Measurements from ENCODE around the gene SLC41A2. TPM values are rescaled to one million over a fixed set of nuclear protein-coding genes. Genes with fewer than 3 reads are reported as not detected.
"Not testable (repeated sequence)": the region's sequence is repeated elsewhere in the genome, so short reads cannot be mapped to it uniquely, and the experiment has no call there.

SLC41A2 gene, protein sequence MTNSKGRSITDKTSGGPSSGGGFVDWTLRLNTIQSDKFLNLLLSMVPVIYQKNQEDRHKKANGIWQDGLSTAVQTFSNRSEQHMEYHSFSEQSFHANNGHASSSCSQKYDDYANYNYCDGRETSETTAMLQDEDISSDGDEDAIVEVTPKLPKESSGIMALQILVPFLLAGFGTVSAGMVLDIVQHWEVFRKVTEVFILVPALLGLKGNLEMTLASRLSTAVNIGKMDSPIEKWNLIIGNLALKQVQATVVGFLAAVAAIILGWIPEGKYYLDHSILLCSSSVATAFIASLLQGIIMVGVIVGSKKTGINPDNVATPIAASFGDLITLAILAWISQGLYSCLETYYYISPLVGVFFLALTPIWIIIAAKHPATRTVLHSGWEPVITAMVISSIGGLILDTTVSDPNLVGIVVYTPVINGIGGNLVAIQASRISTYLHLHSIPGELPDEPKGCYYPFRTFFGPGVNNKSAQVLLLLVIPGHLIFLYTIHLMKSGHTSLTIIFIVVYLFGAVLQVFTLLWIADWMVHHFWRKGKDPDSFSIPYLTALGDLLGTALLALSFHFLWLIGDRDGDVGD
- polyA plus RNA-seq (ENCODE audit: insufficient read depth in 1 of 5, insufficient read length in 5 of 5, low replicate concordance in 1 of 5), result 1 to 10 TPM; 2.4 to 3.3 (median 3.1) TPM
- long read RNA-seq, donor 1, partial matches to known transcripts, result 0 of 1 reads
- long read RNA-seq, donor 1, other reads (novel, unspliced or antisense), result 0 of 1 reads
- long read RNA-seq, donor 2, result 0 reads
- long read RNA-seq, donor 3, result 0 reads
- long read RNA-seq, donor 4, result 0 reads
- long read RNA-seq, donor 5, result 0 reads
- long read RNA-seq, donor 6, result 0 reads
- long read RNA-seq, donor 7, result 0 reads
- long read RNA-seq, donor 8, result 0 reads

DNA sequence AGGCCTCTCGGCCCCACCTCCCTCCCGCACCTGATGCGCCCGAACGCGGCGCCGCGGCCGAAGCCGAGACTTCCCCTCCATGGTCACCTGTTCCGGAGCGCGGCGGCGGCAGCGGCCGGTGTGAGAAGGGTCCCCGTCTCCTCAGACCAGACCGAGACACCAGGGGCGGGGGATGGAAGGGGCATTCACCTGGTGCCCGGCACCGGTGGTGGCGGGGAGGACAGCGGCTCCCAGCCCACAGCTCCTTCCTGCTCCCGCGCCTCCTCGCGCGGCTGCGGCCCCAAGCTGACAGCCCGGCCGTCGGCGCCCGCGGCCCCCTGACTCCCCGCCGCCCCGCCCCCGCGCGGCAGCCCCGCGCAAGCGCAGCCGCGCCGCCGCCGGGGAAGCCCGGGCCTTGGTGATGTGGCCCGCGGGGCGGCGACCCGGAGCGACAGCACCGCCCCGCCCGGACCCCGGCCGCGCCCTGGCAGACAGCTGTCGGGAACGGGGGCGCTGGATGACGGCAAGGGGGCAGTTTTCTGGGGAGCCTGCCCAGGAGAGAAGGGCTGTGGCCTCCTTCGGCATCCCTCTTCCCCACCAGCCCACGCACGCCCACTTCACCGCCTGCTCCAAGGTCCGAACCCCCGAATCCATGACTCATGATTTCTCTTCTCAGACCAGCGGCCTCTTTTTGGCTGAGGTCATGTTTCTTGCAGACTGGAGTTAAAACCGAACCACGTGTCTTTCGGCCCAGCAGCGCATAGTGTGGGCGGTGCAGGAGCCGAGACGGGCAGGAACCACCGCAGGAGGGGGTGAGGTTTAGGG lies at the start of gene SLC41A2:
TSS of gene SLC41A2 (minus strand) at position 290 of the 804 bp plus-strand sequence. CDS start 29,763 bp downstream, outside the sequence.
- peak; percentile 36 to 57 for DNase-seq

DNA sequence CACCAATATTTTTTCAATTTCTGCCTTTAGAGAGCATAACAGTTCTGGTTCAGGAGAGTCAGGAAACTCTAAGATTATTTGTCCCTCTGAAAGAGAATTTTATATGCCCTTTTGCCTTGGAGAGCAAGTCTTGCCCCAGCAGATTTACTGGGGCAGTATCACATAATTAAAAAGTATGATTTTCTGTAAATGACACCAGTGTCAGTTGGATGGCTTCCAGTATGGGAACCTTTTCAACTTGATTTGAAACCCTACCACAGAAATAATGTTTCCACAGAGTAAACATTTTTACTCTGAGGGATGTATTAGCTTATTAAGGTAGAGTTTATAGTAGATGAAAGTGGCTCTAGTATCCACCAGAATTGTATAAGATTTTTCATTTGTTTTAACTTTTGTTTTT lies 43.4 kb upstream of the SLC41A2 start:
- no peak for DNase-seq

DNA sequence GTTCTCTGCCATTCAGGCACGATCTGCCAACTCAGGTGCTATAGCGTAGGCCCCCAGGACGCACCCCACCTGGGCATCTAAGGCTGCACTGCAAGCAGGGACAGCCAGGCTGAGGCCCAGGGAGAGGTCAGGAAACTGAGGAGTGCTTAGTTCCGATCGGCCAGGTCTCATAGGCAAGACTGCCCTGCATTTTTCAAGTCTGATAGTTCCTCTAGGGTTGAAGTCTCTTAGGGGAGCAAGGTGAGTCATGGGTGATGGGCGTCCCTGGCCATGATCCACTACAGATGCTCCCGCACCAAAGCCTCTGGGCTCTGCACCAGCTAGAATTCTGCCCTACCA lies 41.2 kb upstream of the SLC41A2 start:
- no peak for DNase-seq

DNA sequence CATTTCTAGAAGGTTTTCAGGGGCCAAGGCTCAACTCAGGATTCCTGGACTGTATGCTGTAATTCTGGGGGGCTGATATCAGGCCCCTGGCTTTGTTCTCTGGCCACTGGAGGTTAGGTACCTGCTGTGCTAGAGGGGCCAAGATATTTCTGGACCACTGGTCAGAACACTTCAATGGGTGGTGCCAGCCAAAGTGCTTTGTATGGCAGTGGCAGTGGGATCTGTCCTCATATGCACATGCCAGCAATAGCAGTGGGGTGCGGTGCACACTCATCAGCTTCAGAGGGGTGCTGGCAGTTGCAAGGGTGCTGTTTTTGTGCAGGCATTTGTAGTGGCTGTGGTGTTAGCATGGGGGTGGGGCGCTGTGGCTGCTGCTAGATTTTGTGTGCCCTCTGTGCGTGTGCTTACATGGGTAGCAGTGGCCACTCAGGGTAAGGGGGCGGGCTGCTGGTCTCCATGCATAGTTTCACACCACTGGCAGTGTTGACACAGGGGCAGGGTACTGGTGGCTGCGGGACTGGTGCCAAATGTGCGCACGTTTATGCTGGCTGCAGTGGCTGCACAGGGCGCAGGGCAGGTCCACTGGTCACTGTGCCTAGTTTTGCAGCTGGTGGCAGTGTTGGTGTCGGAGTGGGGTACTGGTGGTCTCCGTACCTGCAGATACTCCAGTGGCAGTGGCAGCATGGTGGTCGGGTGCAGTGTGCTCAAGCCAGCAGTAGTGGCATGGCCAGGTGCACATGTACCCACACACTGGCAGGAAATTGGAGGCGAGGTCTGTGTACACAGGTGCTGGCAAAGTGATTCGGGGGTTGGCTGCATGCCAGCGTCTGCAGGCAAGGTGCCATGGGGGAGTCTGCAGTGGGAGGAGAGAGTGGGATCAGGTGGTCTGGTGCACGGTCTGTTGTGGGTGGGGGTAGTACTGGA lies 40.6 kb upstream of the SLC41A2 start:
- DNase-seq, result peak in 1 of 2 donors; percentile 32

DNA sequence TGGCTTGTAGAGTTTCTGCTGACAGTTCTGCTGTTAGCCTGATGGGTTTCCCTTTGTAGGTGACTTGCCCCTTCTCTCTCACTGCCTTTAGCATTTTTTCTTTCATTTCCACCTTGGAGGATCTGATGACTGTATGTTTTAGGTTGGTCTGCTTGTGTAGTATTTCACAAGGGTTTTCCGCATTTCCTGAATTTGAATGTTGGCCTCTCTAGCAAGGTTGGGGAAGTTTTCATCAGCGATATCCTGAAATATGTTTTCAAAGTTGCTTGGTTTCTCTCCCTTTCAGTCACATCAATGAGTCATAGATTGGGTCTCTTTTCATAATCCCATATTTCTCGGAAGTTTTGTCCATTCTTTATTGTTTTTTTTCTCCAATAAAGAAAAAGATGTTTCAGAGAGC lies 39.5 kb upstream of the SLC41A2 start:
- no peak for DNase-seq

DNA sequence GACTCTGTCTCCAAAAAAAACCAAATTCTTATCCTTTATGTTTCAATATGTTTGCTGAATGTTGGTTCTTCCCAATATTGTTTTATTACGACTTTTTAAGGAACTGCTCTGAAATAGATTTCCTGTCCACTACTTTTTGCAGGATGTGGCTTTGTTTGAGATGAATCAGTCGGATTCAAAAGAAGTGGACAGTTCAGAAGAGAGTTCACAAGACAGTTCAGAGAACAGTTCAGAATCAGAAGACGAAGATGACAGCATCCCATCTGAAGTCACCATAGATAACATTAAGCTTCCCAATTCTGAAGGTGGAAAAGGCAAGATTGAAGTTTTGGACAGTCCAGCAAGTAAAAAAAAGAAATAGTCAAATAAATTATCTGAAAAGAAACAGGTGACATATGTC lies 36.2 kb upstream of the SLC41A2 start:
- DNase-seq, result no peak

DNA sequence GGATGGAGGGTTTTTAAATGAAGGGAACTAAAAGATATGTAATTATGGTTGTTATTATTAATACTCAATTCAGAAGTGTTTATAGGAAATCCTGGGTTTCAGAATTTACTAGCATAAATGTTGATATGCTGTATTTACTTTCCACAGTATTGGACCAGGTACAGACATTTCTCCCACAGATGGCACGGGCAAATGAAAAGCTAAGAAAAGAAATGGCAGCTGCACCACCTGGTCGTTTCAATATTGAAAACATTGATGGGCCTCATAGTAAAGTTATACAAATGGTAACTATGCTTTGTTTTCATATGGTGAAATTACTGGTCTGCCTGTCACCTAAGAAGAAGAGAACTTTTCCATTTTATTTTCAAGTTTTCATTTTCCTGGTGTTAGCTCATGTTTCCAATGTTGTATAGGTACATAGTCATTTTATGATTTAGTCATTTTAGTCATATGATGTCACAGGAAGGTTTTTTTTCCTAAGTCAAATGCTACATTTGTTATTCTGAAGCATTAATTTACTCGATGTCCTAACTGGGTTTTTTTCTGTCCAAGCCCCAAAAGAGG lies 33.6 kb upstream of the SLC41A2 start:
- DNase-seq, result no peak

DNA sequence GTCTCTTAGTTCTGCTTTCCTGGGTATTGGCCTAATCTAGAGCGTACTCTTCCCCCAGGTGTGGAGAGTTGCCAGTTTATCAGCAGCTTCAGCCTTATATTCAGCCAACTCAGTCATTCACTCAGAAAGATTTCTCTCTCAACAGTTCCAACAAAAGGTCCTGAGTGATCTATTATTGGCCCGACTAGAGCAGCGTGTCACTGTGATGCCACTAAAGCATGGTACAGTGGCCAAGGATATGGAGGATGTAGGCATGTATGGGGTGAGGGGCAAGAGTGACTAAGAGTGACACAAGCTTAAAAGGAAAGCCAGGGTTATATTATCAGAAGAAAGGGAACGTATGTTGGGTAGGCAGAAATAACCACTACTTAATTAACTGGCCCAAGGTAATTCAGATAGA lies 32.9 kb upstream of the SLC41A2 start:
- no peak for DNase-seq

DNA sequence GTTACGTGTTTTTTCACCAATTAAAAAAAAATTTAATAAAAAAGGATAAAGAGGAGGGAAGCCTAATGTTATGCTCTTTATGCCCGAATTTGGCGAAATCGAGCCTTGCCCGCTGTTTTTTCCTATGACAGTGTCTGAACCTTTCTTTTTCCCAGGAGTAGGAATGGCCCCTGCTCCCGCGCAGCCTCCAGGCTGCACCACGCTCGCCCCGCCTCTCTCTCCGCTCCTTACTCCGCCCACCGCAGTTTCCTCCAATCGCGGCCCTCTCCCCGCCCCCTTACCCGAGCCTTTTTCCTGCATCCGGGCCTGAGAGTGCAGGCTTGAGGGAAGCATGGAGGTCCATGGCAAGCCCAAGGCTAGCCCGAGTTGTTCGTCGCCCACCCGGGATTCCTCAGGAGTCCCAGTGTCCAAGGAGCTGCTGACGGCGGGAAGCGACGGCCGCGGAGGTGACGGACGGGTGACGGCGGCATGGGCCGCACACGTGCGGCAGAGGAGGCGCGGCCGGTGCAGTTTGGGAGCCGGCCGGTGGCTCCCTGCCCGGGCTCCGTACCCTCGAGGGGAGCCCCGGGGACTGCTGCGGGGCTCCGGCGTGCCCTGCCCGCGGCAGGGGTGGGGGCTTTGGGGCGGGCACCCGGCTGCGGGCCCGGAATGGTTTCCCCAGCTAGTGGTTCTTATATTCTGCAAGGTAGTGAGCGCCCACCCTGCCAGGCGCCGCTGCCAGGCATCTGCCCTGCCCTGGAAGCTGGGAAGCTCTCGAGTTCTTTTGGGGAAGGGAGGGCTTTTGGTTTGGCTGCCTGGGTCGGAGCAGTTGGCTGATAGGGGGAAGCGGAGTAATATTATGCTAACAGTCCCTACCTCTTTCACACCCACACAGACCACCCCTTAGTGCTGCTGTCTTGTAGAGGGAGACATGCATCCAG lies 28.2 kb upstream of the SLC41A2 start, which contains the start of gene NOPCHAP1:
TSS of gene NOPCHAP1 (plus strand) at position 295 of the 920 bp plus-strand sequence. CDS start at position 332, 37 bp downstream.
- DNase-seq, result peak; percentile 85 to 87

DNA sequence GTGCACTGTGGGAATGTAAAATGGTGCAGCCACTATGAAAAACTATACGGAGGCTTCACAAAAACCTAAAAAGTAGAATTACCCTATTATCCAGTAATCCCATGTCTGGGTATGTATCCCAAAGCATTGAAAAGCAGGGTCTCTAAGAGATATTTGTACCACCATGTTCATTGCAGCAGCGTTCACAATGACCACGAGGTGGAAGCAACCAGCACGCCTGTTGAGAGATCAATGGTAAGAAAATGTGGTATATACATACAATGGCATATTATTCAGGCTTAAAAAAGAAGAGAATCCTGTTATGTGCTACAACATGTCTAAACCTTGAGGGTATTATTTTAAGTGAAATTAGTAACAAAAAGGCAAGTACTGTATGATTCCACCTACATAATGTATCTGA lies 27.1 kb upstream of the SLC41A2 start:
- DNase-seq, result no peak

DNA sequence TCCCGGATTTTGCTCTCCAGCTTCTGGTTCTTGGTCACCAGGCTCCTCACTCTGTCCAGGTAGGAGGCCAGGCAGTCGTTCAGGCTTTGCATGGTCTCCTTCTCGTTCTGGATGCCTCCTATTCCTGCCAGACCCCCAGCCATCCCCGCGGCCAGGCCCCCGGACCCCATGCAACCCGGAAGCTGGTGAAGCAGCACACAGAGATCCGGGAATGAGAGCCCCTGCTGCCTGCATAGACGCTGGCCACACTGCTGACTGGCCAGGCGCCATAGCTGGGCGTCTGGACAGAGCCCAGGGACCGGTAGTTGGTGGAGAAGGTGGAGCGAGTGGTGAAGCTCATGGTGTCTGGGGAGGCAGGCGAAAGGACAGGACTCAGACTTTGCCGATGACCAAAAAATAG lies 19.6 kb upstream of the SLC41A2 start:
- not testable (repeated sequence) for DNase-seq

DNA sequence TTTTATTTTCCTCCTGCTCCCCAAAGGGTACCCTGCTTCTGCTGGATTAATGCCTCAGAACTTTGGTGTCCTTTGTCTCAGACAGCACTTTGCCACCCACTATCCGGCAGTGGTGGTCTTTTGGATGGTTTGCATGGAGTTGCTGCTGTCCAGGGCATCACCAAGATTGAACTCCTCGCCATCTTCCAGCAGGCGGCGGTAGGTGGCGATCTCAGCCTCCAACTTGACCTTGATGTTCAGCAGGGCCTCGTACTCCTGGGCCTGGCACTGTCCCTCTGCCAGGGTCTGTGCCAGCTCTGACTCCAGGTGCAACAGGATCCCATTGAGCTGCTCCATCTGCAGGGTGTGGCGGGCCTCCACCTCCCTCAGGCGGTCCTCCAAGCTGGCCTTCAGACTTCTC lies 18.6 kb upstream of the SLC41A2 start:
- DNase-seq, result no peak

DNA sequence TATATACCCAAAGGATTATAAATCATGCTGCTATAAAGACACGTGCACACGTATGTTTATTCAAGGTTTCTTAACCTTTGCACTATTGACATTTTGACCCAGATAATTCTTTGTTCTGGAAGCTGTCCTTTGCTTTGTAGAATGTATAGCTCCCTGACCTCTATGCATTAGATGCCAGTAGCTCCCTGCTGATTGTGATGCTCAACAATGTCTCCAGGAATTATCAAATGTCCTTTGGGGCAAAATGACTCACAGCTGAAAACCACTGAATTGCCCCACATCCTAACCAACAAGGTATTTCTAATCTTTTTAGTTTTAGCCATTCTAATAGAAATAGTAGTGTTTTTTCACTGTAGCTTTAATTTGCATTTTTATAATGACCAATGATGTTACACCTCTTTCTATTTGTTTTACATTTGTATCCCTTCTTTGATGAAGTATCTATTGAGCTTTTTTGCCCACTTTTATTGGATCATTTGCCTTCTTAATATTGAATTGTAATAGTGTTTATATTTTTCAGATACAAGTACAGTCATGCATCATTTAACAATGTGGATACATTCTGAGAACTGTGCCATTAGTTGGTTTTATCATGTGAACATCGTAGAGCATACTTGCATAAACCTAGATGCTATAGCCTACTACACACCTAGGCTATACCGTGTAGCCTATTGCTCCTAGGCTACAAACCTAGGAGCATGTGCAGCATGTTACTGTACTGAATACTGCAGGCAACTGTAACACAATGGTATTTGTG lies 17.7 kb upstream of the SLC41A2 start:
- no peak for DNase-seq

DNA sequence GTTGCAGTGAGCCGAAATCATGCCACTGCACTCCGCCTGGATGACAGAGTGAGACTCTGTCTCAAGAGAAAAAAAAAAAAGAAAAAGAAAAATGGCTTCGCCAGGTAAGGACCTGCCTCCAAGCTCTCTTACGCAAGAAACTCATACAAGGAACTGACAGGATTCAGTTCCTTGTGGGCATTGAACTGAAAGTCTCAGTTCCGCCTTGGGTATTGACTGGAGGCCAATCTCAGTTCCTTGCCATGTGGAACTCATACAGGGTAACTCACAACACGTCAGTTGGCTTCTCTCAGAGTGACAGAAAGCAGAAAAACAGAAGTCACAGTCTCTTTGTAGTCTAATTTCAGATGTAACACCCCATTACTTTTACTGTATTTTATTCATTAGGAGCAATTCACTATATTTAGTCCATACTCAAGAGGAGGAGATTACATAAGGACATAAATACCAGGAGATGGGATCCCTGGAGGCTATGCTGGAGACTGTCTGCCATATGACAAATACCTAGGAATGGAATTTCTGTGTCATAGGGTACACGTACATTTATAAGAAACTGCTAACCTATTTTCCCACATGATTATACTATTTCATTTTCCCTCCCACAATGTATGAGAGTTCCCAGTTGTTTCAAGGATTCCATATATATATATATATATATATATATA lies 16.7 kb upstream of the SLC41A2 start:
- no peak for DNase-seq

DNA sequence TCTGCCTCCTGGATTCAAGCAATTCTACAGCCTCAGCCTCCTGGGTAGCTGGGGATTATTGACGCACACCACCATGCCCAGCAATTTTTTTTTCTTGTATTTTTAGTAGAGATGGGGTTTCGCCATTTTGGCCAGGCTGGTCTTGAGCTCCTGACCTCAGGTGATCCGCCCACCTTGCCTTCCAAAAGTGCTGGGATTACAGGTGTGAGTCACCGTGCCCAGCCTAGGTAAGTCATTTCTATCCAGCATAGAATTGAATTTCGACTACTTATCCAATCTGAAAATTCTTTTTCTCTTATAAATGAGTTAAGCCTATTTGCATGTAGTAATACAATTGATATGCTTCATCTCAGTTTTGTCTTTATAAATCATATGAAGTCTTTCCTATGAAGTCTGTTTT lies 15.2 kb upstream of the SLC41A2 start:
- no peak for DNase-seq

DNA sequence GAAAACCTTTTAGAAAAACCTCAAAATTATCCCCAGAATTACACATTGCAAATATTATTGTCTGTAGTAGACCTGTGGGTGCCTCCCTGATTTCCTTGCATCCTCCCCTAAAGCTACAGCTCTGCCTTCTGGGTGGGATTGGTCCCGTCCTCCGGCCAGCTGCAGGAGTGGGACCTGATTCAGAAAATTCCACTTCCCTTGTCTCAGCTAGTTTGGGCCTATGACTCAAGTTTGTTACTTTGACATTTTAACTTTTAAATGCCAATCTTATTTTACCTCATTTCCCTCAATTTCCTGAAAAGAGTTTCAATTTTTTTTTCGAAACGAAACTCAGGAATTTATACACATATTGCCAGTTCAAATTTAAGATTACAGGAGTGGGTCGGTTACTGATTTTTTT lies 13.2 kb upstream of the SLC41A2 start:
- no peak for DNase-seq

DNA sequence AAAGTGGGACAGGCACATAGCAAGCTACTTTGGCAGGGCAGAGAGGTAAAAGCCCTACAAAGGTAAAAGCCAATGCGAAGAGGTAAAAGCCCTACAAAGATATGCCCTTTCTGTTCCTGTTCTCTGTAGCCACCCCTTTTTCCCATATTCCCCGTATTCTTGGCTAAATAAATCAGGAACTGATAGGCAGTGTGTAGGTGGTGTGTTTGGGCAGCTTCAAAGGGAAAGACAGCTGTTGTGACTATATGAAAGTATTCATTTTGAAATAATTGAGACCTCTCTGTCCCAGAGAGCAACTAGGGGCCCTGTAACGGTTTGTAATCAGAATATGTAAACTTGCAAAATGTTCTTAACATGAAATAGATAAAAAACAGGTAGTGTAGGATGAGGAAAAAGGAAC lies 11.3 kb upstream of the SLC41A2 start:
- no peak for DNase-seq

DNA sequence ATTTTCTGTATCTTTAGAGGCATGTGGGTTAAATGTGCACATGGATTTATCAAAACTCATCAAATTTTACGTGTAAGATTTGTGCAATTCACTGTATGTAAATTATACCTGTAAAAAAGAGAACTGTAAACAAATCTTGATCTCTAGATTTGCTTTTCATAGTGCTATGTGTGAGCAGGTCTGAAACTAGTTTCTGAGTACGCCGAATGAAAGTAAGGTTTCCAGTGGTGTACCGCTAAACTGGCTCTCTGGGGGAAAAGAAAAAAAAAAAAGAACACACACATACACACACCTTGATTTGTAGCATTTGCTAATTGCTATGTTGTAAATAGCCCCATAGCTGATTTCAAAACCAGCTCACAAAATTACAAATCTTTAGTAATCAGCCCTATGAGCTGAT lies 8.6 kb upstream of the SLC41A2 start:
- DNase-seq, result no peak

All from right lung (tissue), 10 donors.